ENCODE measurements around the gene TLR6.

TLR6 gene

DNA sequence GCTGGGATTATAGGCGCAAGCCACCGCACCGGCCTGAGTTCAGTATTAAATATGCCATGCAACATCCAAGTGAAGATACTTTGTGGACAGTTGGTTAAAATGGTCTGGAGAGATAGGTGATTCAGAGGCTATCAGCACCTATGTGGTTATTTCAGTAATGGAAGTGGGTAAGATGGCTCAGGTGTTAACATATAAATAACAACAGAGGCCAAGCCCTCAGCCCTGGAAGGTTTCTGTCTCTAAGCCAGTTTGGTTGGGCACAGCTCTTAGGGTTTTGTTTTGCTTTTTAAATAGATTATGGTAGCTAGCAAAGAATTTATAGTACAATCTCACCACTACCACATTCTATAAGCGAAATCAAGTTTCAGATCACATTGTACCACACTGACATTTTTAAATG lies 27.6 kb upstream of the TLR6 start:
- TF ChIP-seq, protein P1, sequence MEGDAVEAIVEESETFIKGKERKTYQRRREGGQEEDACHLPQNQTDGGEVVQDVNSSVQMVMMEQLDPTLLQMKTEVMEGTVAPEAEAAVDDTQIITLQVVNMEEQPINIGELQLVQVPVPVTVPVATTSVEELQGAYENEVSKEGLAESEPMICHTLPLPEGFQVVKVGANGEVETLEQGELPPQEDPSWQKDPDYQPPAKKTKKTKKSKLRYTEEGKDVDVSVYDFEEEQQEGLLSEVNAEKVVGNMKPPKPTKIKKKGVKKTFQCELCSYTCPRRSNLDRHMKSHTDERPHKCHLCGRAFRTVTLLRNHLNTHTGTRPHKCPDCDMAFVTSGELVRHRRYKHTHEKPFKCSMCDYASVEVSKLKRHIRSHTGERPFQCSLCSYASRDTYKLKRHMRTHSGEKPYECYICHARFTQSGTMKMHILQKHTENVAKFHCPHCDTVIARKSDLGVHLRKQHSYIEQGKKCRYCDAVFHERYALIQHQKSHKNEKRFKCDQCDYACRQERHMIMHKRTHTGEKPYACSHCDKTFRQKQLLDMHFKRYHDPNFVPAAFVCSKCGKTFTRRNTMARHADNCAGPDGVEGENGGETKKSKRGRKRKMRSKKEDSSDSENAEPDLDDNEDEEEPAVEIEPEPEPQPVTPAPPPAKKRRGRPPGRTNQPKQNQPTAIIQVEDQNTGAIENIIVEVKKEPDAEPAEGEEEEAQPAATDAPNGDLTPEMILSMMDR (IDR thresholded peaks at IDR 0.05; ENCODE audit: low read depth, low read length): no peak
- TF ChIP-seq MYC (IDR thresholded peaks at IDR 0.05; ENCODE audit: low read depth, low read length): no peak
- DNase-seq (ENCODE audit: low read depth): no peak
- no peak overlapping the region for H3K4me3 ChIP-seq (ENCODE audit: low read depth, low read length)

DNA sequence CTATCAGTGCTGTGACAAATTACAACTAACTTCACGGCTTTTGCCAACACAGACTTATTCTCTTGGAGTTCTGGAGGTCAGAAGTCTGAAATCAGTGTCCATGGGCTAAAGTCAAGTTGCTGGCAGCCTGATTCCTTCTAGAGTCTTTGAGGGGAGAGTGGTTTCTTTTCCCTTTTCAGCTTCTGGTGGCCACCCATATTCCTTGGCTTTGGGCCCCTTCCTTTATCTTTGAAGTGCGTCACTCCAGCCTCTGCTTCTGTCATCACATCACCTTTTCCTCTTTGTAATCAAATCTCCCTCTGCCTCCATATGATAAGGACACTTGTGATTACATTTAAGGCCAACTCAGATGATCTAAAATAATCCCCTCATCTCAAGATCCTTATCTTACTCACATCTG lies 20.0 kb upstream of the TLR6 start:
- no peak overlapping the region for H3K4me3 ChIP-seq (ENCODE audit: low read depth, low read length)
- TF ChIP-seq POLR2A (IDR thresholded peaks at IDR 0.05; ENCODE audit: extremely low read depth, insufficient read length) (no peak), MYC (IDR thresholded peaks at IDR 0.05; ENCODE audit: low read depth, low read length) (no peak)
- TF ChIP-seq, protein P1 (IDR thresholded peaks at IDR 0.05; ENCODE audit: low read depth, low read length): no peak
- TF ChIP-seq, protein P2, sequence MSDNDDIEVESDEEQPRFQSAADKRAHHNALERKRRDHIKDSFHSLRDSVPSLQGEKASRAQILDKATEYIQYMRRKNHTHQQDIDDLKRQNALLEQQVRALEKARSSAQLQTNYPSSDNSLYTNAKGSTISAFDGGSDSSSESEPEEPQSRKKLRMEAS (IDR thresholded peaks at IDR 0.05; ENCODE audit: low read depth, low read length): no peak
- no peak for DNase-seq (ENCODE audit: low read depth)

- TF ChIP-seq MYC (IDR thresholded peaks at IDR 0.05; ENCODE audit: low read depth, low read length): no peak
- TF ChIP-seq, protein P1 (IDR thresholded peaks at IDR 0.05; ENCODE audit: low read depth, low read length): peak; percentile 30
- TF ChIP-seq, protein P2 (IDR thresholded peaks at IDR 0.05; ENCODE audit: low read depth, low read length): no peak
- H3K4me3 ChIP-seq (ENCODE audit: low read depth, low read length): no peak overlapping the region
- DNase-seq (ENCODE audit: low read depth): peak; percentile 54
Measured at GRCh38 chr4:38873290-38873944, 16.8 kb upstream of the TLR6 start.

DNA sequence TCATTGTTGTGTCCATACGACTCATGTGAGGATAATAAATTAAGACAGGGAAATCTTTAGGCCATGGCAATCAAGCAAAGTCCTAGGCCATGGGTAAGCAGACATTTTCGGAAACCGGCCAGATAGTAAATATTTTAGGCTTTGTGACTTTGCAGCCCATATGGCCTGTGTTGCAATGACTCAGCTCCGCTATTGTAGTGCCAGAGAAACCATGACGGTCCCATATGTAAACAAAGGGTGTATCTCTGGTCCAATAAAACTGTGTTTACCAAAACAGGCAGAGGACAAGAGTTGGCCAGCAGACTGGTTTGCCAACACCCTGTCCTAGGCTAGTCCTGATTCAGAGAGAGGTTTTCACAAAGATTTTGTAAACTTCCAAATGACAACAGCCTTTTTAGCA lies 16.0 kb upstream of the TLR6 start:
- H3K4me3 ChIP-seq (ENCODE audit: low read depth, low read length): no peak overlapping the region
- TF ChIP-seq, protein P1 (IDR thresholded peaks at IDR 0.05; ENCODE audit: low read depth, low read length): no peak
- TF ChIP-seq, protein P2 (IDR thresholded peaks at IDR 0.05; ENCODE audit: low read depth, low read length): no peak
- TF ChIP-seq POLR2A (IDR thresholded peaks at IDR 0.05; ENCODE audit: extremely low read depth, insufficient read length) (no peak), MYC (IDR thresholded peaks at IDR 0.05; ENCODE audit: low read depth, low read length) (no peak)
- DNase-seq (ENCODE audit: low read depth): no peak

DNA sequence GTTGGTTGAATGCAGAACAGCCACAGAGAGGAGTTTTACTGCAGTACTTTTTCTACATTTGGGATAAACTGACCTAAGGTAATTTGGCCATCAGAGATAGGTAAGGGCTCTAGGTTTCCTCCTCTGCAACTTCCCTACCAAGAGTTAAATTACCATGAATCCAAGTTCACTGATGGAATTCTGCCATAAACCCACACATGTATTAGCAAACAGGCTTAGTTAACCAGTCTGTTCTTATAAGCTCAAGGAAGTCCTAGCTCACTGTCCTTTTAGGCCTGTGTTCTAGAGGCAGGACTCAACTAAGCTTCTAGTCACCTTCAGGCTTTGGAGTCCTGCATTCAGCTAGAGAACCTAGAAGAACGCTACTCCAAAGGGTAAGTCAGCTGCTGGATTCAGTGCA lies 15.0 kb upstream of the TLR6 start:
- no peak overlapping the region for H3K4me3 ChIP-seq (ENCODE audit: low read depth, low read length)
- TF ChIP-seq POLR2A (IDR thresholded peaks at IDR 0.05; ENCODE audit: extremely low read depth, insufficient read length): no peak
- TF ChIP-seq, protein P2 (IDR thresholded peaks at IDR 0.05; ENCODE audit: low read depth, low read length): no peak
- no peak for TF ChIP-seq MYC (IDR thresholded peaks at IDR 0.05; ENCODE audit: low read depth, low read length)
- TF ChIP-seq, protein P1 (IDR thresholded peaks at IDR 0.05; ENCODE audit: low read depth, low read length): no peak
- no peak for DNase-seq (ENCODE audit: low read depth)
